Pancreas (tissue), 10 donors: Measurements from ENCODE around the gene PEAR1. TPM values are rescaled to one million over a fixed set of nuclear protein-coding genes. Genes with fewer than 3 reads are reported as not detected.

Experiments
- ATAC-seq, 4 donors: fragments of 200-7000 bp; cut with Tn5 transposase; one replicate each; pipeline versions ENCODE4 v1.8.0 to v1.9.1; 2020; ENCODE audit warnings: mild to moderate bottlenecking in 4 of 4, moderate library complexity in 4 of 4
- DNase-seq, 6 donors: peaks; one replicate each; pipeline ENCODE4 v3.0.0-alpha.2; 2020
- FAIRE-seq: peaks from 2 replicates; lab custom pipeline; 2012; peaks lifted over from hg19 to GRCh38; lab: Jason Lieb, UNC
- H3K27ac ChIP-seq, 4 donors: fragments of 200-600 bp; sonication (generic); 1 replicate in 3 of 4; 2 replicates in 1 of 4; pipeline versions ENCODE4 v1.5.0 to v1.8.0; 2020
- H3K27me3 ChIP-seq, 4 donors: fragments of 200-600 bp; one replicate each; pipeline ENCODE4 v1.8.0; 2021
- H3K36me3 ChIP-seq, 3 donors: fragments of 200-600 bp; sonication (generic) in 1 of 3; one replicate each; pipeline versions ENCODE4 v1.5.0 to v1.8.0; 2020 to 2021
- H3K4me1 ChIP-seq, 3 donors: fragments of 200-600 bp; one replicate each; pipeline ENCODE4 v1.8.0; 2021
- H3K4me3 ChIP-seq, 4 donors: fragments of 200-600 bp; sonication (generic) in 2 of 4; one replicate each; pipeline versions ENCODE4 v1.5.0 to v1.8.0; 2020 to 2021
- H3K9me3 ChIP-seq, 4 donors: fragments of 200-600 bp; one replicate each; pipeline ENCODE4 v1.8.0; 2021
- WGBS, 2 donors: extraction: QIAGEN DNeasy Blood & Tissue Kit; methylation state at CpG; one replicate each; pipeline ENCODE4 v1.1.7; 2013; 5-methylcytosine and 5-hydroxymethylcytosine counted together
- intact Hi-C, 3 donors: fragments of 100-400 bp; cut with DNase I; formaldehyde crosslinking; loops; one replicate each; pipeline versions ENCODE4 v1.11.1 to v1.14.2; 2022
- polyA plus RNA-seq, 2 donors: library from polyadenylated mRNA; stranded (reverse); fragments of 200-250 nt; gene quantifications; one replicate each; pipeline ENCODE4 v1.2.3, GENCODE V29; 2013
- total RNA-seq, 6 donors: library from RNA; stranded (reverse); fragmentation: NEBNext Ultra II Directional in 4 of 6; extraction: Animal tissue kit (Norgen Biotek cat#: 25700) in 4 of 6; gene quantifications; one replicate each; pipeline versions ENCODE4 v1.2.1 to v1.2.4, GENCODE V29; 2021 to 2023
- TF ChIP-seq, protein P1 (sequence below), 4 donors: fragments of 200-600 bp; sonication (generic) in 3 of 4; IDR thresholded peaks; one replicate each; pipeline versions ENCODE4 v1.5.0 to v1.8.0; 2021; ENCODE audit warnings: antibody characterized with exemption in 4 of 4
- donor health status: healthy with polysubstance abuse.
- donor health status: DM: no; HTN: no; CAD: no; lungs with moderate emphysema.
- donor health status: DM: no; HTN: no; CAD: no.
- donor health status: control.
- donor health status: control.
- donor health status: Bipolar disorder and iron deficiency.
- donor health status: DM: yes; HTN: yes; CAD: no.
- donor health status: DM: no; HTN: no; CAD: no.
- donor health status: DM: no; HTN: no; CAD: no.
- donor health status: DM: yes; HTN: yes; CAD: no.

PEAR1 gene
- total and polyA plus RNA-seq, 8 donors: 1.7 to 7.1 (median 3.4) TPM

DNA sequence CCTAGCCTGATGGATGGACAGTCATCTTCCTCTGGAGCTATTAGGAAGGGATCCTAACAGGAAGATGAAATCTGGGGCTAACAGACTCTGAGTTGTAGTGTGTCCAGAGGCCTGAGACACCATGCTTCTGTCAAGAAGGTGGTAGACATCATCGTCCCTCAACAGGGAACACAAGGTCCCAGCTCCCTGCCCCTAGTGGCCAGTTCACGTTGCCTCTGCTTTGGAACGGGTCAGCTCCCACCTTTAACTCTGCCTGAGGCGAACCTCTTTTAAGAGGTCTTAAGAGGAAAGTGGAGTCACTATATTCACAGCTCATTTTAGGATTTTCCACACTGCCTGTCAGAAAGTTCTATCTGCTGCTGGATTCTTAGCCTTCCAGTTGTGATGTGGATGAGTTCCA, 55.2 kb downstream of the PEAR1 start:
- Histone ChIP-seq H3K4me1 (no peaks in the 10 kb centered on the region), H3K27me3 (no peaks in the 10 kb centered on the region), H3K27ac (no peak overlapping the region), H3K9me3 (no peaks in the 10 kb centered on the region), H3K4me3 (no peak overlapping the region), H3K36me3 (peaks cover 0 to 52% (median 3%) of the 10 kb centered on the region in 3 donors)
- no peak for FAIRE-seq
- TF ChIP-seq, protein P1, sequence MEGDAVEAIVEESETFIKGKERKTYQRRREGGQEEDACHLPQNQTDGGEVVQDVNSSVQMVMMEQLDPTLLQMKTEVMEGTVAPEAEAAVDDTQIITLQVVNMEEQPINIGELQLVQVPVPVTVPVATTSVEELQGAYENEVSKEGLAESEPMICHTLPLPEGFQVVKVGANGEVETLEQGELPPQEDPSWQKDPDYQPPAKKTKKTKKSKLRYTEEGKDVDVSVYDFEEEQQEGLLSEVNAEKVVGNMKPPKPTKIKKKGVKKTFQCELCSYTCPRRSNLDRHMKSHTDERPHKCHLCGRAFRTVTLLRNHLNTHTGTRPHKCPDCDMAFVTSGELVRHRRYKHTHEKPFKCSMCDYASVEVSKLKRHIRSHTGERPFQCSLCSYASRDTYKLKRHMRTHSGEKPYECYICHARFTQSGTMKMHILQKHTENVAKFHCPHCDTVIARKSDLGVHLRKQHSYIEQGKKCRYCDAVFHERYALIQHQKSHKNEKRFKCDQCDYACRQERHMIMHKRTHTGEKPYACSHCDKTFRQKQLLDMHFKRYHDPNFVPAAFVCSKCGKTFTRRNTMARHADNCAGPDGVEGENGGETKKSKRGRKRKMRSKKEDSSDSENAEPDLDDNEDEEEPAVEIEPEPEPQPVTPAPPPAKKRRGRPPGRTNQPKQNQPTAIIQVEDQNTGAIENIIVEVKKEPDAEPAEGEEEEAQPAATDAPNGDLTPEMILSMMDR (IDR thresholded peaks at IDR 0.05): no peak
- 78 to 82% methylated on average over 4 of the region's 4 CpGs for WGBS, 2 donors
- no peak for ATAC-seq
- intact Hi-C loops: no loop called here
- no peak for DNase-seq

DNA sequence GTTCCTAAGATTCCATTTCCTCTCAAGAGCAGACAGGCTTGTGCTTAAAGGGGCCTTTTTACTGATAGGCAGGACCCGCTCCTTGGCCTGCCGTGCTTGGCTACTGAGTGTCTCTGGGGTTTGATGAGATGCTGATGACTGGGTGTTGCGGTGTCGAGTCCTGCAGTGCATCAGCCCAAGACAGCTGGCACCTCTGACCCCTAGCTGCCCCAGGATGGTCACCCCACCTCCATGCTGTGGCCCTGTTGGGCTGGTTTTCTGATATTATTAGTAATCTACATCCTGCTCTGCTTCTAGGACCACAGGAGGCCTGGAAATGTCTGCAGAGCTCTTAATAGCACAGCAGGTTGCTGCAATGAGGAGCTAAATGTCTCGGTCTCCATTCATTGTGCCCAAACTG, 55.6 kb downstream of the PEAR1 start:
- Histone ChIP-seq H3K36me3 (peaks cover 0 to 48% (median 3%) of the 10 kb centered on the region in 3 donors), H3K4me1 (no peaks in the 10 kb centered on the region), H3K27ac (no peak overlapping the region), H3K27me3 (no peaks in the 10 kb centered on the region), H3K9me3 (no peaks in the 10 kb centered on the region), H3K4me3 (no peak overlapping the region)
- ATAC-seq (no peak), FAIRE-seq (no peak), DNase-seq (no peak)
- WGBS, 2 donors: 94 to 98% methylated on average over 5 of the region's 5 CpGs
- intact Hi-C loops: no loop called here
- TF ChIP-seq, protein P1 (IDR thresholded peaks at IDR 0.05): no peak

DNA sequence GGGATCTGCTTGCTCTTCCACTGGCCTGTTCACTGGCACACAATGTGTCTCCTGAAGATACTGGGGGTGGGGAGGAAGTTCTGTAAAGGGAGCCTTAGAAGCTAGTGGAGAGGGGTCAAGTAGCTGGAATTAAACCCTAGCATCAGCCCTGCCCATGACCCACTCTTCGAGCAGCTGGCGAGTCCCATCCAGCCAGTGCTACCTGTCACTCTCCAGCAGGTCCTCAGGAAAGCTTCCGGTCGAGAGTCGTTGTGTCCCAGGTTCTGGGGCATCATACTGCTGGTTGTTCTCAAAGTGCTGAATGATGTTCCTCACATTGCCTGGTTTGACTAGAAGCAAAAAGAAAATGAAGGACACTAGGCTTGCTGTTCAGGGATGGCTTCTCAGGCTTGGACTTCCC, 57.9 kb downstream of the PEAR1 start:
- Histone ChIP-seq H3K27me3 (no peaks in the 10 kb centered on the region), H3K4me3 (no peak overlapping the region), H3K27ac (no peak overlapping the region), H3K9me3 (no peaks in the 10 kb centered on the region), H3K36me3 (peaks cover 0 to 44% (median 6%) of the 10 kb centered on the region in 3 donors), H3K4me1 (no peaks in the 10 kb centered on the region)
- FAIRE-seq (no peak), ATAC-seq (no peak), DNase-seq (no peak)
- intact Hi-C loops: no loop called here
- WGBS, 2 donors: 96 to 98% methylated on average over 5 of the region's 5 CpGs
- TF ChIP-seq, protein P1 (IDR thresholded peaks at IDR 0.05): no peak

DNA sequence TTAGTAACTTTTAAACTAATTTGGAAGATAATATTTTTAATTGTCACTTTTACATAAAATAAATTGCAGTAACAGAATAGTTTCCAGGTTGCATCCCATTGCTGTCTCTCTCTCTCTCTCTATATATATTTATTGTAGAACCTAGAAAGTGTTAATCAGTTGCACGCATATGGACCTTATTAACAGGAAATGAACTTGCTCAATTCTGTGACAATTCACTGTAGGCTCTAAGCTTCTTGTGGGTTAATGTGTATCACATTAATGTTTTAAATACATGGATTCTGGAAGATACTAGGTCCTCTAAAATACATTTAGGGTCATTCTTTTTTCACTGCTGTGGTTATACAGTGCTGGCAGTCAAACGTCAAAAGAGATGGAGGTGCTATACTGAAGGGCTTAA, 60.1 kb downstream of the PEAR1 start:
- WGBS, 2 donors: 83 to 86% methylated on average over 2 of the region's 2 CpGs
- H3K36me3 ChIP-seq: peaks cover 4 to 53% (median 6%) of the 10 kb centered on the region in 3 donors

DNA sequence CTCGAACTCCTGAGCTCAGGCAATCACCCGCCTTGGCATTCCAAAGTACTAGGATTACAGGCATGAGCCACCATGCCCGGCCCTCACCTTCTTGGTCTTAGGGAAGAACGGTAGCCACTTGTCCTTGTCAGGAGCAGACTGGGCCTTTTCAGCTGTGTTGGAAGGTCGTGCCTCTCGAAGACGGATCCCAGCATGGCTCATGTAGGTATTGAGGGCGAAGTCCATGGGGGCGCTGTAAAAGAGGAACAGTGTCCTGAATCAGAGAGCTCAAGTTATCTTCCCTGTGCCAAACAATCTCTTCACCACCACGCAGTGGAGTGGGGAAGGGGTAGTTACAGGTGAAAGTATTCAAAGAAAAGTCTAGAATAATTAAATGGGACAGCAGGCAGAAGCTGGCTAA, 62.8 kb downstream of the PEAR1 start:
- TF ChIP-seq, protein P1 (IDR thresholded peaks at IDR 0.05): no peak
- Histone ChIP-seq H3K4me3 (no peak overlapping the region), H3K36me3 (peaks cover 4 to 46% (median 13%) of the 10 kb centered on the region in 3 donors), H3K27ac (no peak overlapping the region), H3K9me3 (no peaks in the 10 kb centered on the region), H3K27me3 (no peaks in the 10 kb centered on the region), H3K4me1 (no peaks in the 10 kb centered on the region)
- 89 to 97% methylated on average over 10 of the region's 10 CpGs for WGBS, 2 donors
- FAIRE-seq (no peak), DNase-seq (no peak), ATAC-seq (no peak)
- intact Hi-C loops: no loop called here

More for the DNA sequence above, 60.1 kb downstream of the PEAR1 start:
- Histone ChIP-seq H3K27me3 (no peaks in the 10 kb centered on the region), H3K9me3 (no peaks in the 10 kb centered on the region), H3K4me1 (no peaks in the 10 kb centered on the region), H3K4me3 (no peak overlapping the region), H3K27ac (no peak overlapping the region)
- TF ChIP-seq, protein P1 (IDR thresholded peaks at IDR 0.05): no peak
- DNase-seq: no peak
- FAIRE-seq: no peak
- ATAC-seq: no peak
- intact Hi-C loops: no loop called here
